IMR-90 (cell line): Measurements from ENCODE around the gene DDX19B. TPM values are rescaled to one million over a fixed set of nuclear protein-coding genes. Genes with fewer than 3 reads are reported as not detected.

Experiments used
- ATAC-seq: fragments of 200-7000 bp; cut with Tn5 transposase; 2 replicates; pipeline ENCODE4 v1.9.1; 2020; ENCODE audit warnings: low read depth, mild to moderate bottlenecking, moderate library complexity
- BruUV-seq: library from RNA; stranded (reverse); fragments of 400-500 nt; replicated peaks from 2 replicates; lab custom pipeline; 2021; lab: Mats Ljungman, UMichigan
- CTCF ChIA-PET: fragments of 300-600 bp; formaldehyde crosslinking; extraction: SDS; loops from one replicate; lab custom pipeline; 2021; ENCODE audit warnings: antibody characterized with exemption; lab: Yijun Ruan, JAX
- POLR2A ChIA-PET: fragments of 300-600 bp; sonication (Branson Sonifier 250); formaldehyde crosslinking; loops from one replicate; lab custom pipeline; 2022; ENCODE audit warnings: antibody characterized with exemption; ENCODE audit not compliant: unreplicated experiment; lab: Charles Lee
- DNase-seq: peaks from one replicate; pipeline ENCODE4 v3.0.0; 2013
- H2AFZ ChIP-seq: replicated peaks from 2 replicates; pipeline ENCODE3; 2013; ENCODE audit warnings: low read length, mild to moderate bottlenecking; ENCODE audit not compliant: poor library complexity
- H2AK5ac ChIP-seq: 2 replicates; pipeline ENCODE4 v1.6.1; 2013; ENCODE audit warnings: low read depth, low read length, inconsistent platforms
- H2AK9ac ChIP-seq: replicated peaks from 2 replicates; pipeline ENCODE3; 2013; ENCODE audit warnings: mild to moderate bottlenecking, low read depth, low read length, moderate library complexity; ENCODE audit not compliant: poor library complexity
- H2BK120ac ChIP-seq: 2 replicates; pipeline ENCODE4 v1.6.1; 2013; ENCODE audit warnings: low read depth, low read length, inconsistent platforms
- H2BK15ac ChIP-seq: 3 replicates; pipeline ENCODE4 v1.6.1; 2013; ENCODE audit warnings: low read depth, low read length, inconsistent platforms
- H2BK20ac ChIP-seq: 2 replicates; pipeline ENCODE4 v1.6.1; 2013; ENCODE audit warnings: low read depth, mild to moderate bottlenecking, inconsistent platforms, low read length, moderate library complexity
- H2BK5ac ChIP-seq: 2 replicates; pipeline ENCODE4 v1.6.1; 2013; ENCODE audit warnings: mild to moderate bottlenecking, low read depth, low read length, inconsistent platforms; ENCODE audit not compliant: poor library complexity, severe bottlenecking
- H3K14ac ChIP-seq: replicated peaks from 2 replicates; pipeline ENCODE4 v1.6.1; 2013; ENCODE audit warnings: low read depth, low read length, inconsistent platforms
- H3K18ac ChIP-seq: 2 replicates; pipeline ENCODE4 v1.6.1; 2013; ENCODE audit warnings: low read depth, low read length, control low read depth
- H3K23ac ChIP-seq: 2 replicates; pipeline ENCODE4 v1.6.1; 2013; ENCODE audit warnings: low read depth, low read length, inconsistent platforms
- H3K27ac ChIP-seq: 2 replicates; pipeline ENCODE4 v1.5.1; 2013; ENCODE audit warnings: mild to moderate bottlenecking, control low read depth, low read length; ENCODE audit not compliant: insufficient read depth
- H3K27me3 ChIP-seq: 2 replicates; pipeline ENCODE4 v1.6.1; 2013; ENCODE audit warnings: low read length; ENCODE audit not compliant: control insufficient read depth, insufficient read depth
- H3K36me3 ChIP-seq: 2 replicates; pipeline ENCODE4 v1.6.1; 2013; ENCODE audit warnings: low read length, mixed read lengths; ENCODE audit not compliant: control insufficient read depth, insufficient read depth
- H3K4ac ChIP-seq: 2 replicates; pipeline ENCODE4 v1.6.1; 2013; ENCODE audit warnings: low read depth, low read length, inconsistent platforms
- H3K4me1 ChIP-seq: 2 replicates; pipeline ENCODE4 v1.6.1; 2013; ENCODE audit warnings: low read length, mixed read lengths; ENCODE audit not compliant: control insufficient read depth, insufficient read depth
- H3K4me2 ChIP-seq: 2 replicates; pipeline ENCODE4 v1.6.1; 2013; ENCODE audit warnings: low read depth, mild to moderate bottlenecking, control low read depth, low read length, moderate library complexity
- H3K4me3 ChIP-seq: 2 replicates; pipeline ENCODE4 v1.5.1; 2013; ENCODE audit warnings: low read depth, mild to moderate bottlenecking, control low read depth, low read length, moderate library complexity; ENCODE audit not compliant: insufficient read depth
- H3K56ac ChIP-seq: 2 replicates; pipeline ENCODE4 v1.6.1; 2013; ENCODE audit warnings: low read length, inconsistent platforms; ENCODE audit not compliant: insufficient read depth; ENCODE audit errors: extremely low read depth
- H3K79me1 ChIP-seq, 2 experiments: 2 replicates each; pipeline ENCODE4 v1.6.1; 2013; ENCODE audit warnings: low read length in 2 of 2, inconsistent platforms in 1 of 2, low read depth in 1 of 2
- H3K9ac ChIP-seq: 2 replicates; pipeline ENCODE4 v1.6.1; 2013; ENCODE audit warnings: low read depth, low read length, control low read depth
- H3K9me1 ChIP-seq: 2 replicates; pipeline ENCODE4 v1.6.1; 2013; ENCODE audit warnings: low read length, inconsistent platforms; ENCODE audit not compliant: insufficient read depth
- H3K9me3 ChIP-seq: 2 replicates; pipeline ENCODE4 v1.6.1; 2013; ENCODE audit warnings: low read length; ENCODE audit not compliant: control insufficient read depth, insufficient read depth
- H4K20me1 ChIP-seq: 2 replicates; pipeline ENCODE4 v1.6.1; 2013; ENCODE audit warnings: low read length, inconsistent platforms; ENCODE audit not compliant: insufficient read depth
- H4K5ac ChIP-seq: 2 replicates; pipeline ENCODE4 v1.6.1; 2013; ENCODE audit warnings: mild to moderate bottlenecking, low read depth, low read length, control low read depth
- H4K8ac ChIP-seq, 2 experiments: 2 replicates each; pipeline ENCODE4 v1.6.1; 2013; ENCODE audit warnings: low read depth in 2 of 2, low read length in 2 of 2, control low read depth in 1 of 2, inconsistent platforms in 1 of 2
- H4K91ac ChIP-seq: 2 replicates; pipeline ENCODE4 v1.6.1; 2013; ENCODE audit warnings: low read depth, low read length, inconsistent platforms; ENCODE audit not compliant: insufficient read depth
- MAFK ChIP-seq: IDR thresholded peaks from 2 replicates; pipeline ENCODE4 v1.6.1; 2012; ENCODE audit warnings: low read depth, low read length, improper control_type of control experiment
- MAZ ChIP-seq: IDR thresholded peaks from 2 replicates; pipeline ENCODE4 v1.6.1; 2012; ENCODE audit warnings: low read depth, mild to moderate bottlenecking, low read length, improper control_type of control experiment, moderate library complexity, borderline replicate concordance
- POLR2A ChIP-seq: IDR thresholded peaks from 2 replicates; pipeline ENCODE4 v1.6.1; 2012; ENCODE audit warnings: mild to moderate bottlenecking, low read depth, low read length
- RAD21 ChIP-seq: IDR thresholded peaks from 2 replicates; pipeline ENCODE4 v1.6.1; 2012; ENCODE audit warnings: low read length, improper control_type of control experiment
- RCOR1 ChIP-seq: IDR thresholded peaks from 2 replicates; pipeline ENCODE4 v1.6.1; 2012; ENCODE audit warnings: mild to moderate bottlenecking, low read length, improper control_type of control experiment; ENCODE audit not compliant: insufficient replicate concordance
- RFX5 ChIP-seq: IDR thresholded peaks from 2 replicates; pipeline ENCODE4 v1.8.0; 2012; ENCODE audit warnings: low read depth, mild to moderate bottlenecking, low read length, moderate library complexity
- SMC3 ChIP-seq: fragments of 150-350 bp; IDR thresholded peaks from 2 replicates; pipeline ENCODE4 v1.6.1; 2016; ENCODE audit warnings: low read depth, mild to moderate bottlenecking, antibody characterized with exemption, low read length, moderate library complexity
- USF2 ChIP-seq: fragments of 150-350 bp; IDR thresholded peaks from 2 replicates; pipeline ENCODE4 v1.6.1; 2017; ENCODE audit warnings: mild to moderate bottlenecking, antibody characterized with exemption, low read length, low read depth
- WGBS, 2 experiments: methylation state at CpG; one replicate each; pipeline versions ENCODE4 v1.1.5 to v1.1.7; 2013; ENCODE audit warnings: missing lambda C conversion rate in 2 of 2; ENCODE audit not compliant: insufficient read length in 1 of 2; ENCODE audit errors: extremely low coverage in 2 of 2; 5-methylcytosine and 5-hydroxymethylcytosine counted together
- dilution Hi-C: fragments of 300-500 bp; cut with HindIII; formaldehyde crosslinking; loops from one replicate; pipeline ENCODE4 v1.14.3; 2018; ENCODE audit warnings: low sequenced_read_pairs; ENCODE audit not compliant: unreplicated experiment
- in situ Hi-C: fragments of 300-500 bp; cut with MboI; formaldehyde crosslinking; loops from 3 replicates; pipeline ENCODE4 v1.14.3; 2019; ENCODE audit warnings: low sequenced_read_pairs, inconsistent platforms, mixed read lengths
- intact Hi-C: fragments of 100-400 bp; cut with micrococcal nuclease; formaldehyde crosslinking; loops from 2 replicates; pipeline ENCODE4 v1.10.0; 2022
- polyA plus RNA-seq, 3 experiments: library from polyadenylated mRNA; depleted of rRNA; stranded (reverse); fragments of >200 nt; gene quantifications; 2 replicates each; pipeline ENCODE4 v1.2.3, GENCODE V29; 2012; ENCODE audit warnings: low replicate concordance in 1 of 3
- total RNA-seq: library from RNA; depleted of rRNA; stranded (reverse); fragments of >200 nt; gene quantifications from 2 replicates; pipeline ENCODE4 v1.2.3, GENCODE V29; 2012

The DDX19B gene
- total and polyA plus RNA-seq, 2 of the 4 experiments (the other 2 are of a cell fraction), result 33.3 to 41.0 TPM

GRCh38 chr16:70255574-70255973 is 43.4 kb upstream of the DDX19B start:
- Histone ChIP-seq H3K36me3 (peaks cover 74% of the 10 kb centered on the region), H3K27me3 (no peaks in the 10 kb centered on the region), H3K18ac (no peak overlapping the region), H3K4me3 (no peak overlapping the region), H4K5ac (no peak overlapping the region), H3K23ac (no peak overlapping the region), H3K79me1 (peaks cover 10 to 46% of the 10 kb centered on the region in 2 experiments), H3K9ac (no peak overlapping the region), H3K14ac (no peak overlapping the region), H3K4me1 (peaks cover 2% of the 10 kb centered on the region), H4K8ac (no peak overlapping the region), H3K9me1 (peaks cover 8% of the 10 kb centered on the region; the same call in 1 of the 2 replicates), H3K4me2 (no peak overlapping the region), H2AFZ (no peak overlapping the region), H2BK5ac (no peak overlapping the region), H2BK20ac (no peak overlapping the region), H2BK15ac (no peak overlapping the region), H4K91ac (no peak overlapping the region), H3K4ac (no peak overlapping the region), H2AK9ac (no peak overlapping the region), H4K20me1 (peaks cover 47% of the 10 kb centered on the region), H3K27ac (no peak overlapping the region), H3K56ac (no peak overlapping the region), H2BK120ac (no peak overlapping the region), H2AK5ac (no peak overlapping the region), H3K9me3 (no peaks in the 10 kb centered on the region)
- DNase-seq (no peak), ATAC-seq (no peak)
- POLR2A ChIA-PET, result no interaction called here
- in situ Hi-C loops, result no loop called here
- BruUV-seq, result no TSS peak
- TF ChIP-seq USF2, result no peak
- TF ChIP-seq RAD21, result no peak
- TF ChIP-seq SMC3, result no peak
- TF ChIP-seq MAFK, result no peak
- TF ChIP-seq RFX5, result no peak
- TF ChIP-seq POLR2A, result no peak
- no peak for TF ChIP-seq RCOR1
- TF ChIP-seq MAZ, result no peak
- WGBS, 2 experiments, result 100% methylated on average over 4 of the region's 9 CpGs; no CpG with 5 or more reads in 1 of the 2 experiments
- CTCF ChIA-PET, result no interaction called here
- dilution Hi-C loops, result no loop called here
- intact Hi-C loops, result no loop called here
